H7 (cell line): ENCODE measurements around the gene HDAC4. TPM values are rescaled to one million over a fixed set of nuclear protein-coding genes. Genes with fewer than 3 reads are reported as not detected.

Experiments
- DNase-seq: peaks from one replicate; pipeline ENCODE4 v3.0.0; 2012
- H3K27me3 ChIP-seq: 2 replicates; pipeline ENCODE4 v1.6.0; 2011; ENCODE audit warnings: mild to moderate bottlenecking, low read length; ENCODE audit not compliant: control insufficient read depth, insufficient read depth
- H3K36me3 ChIP-seq: replicated peaks from 2 replicates; pipeline ENCODE4 v1.5.1; 2011; ENCODE audit warnings: low read length; ENCODE audit not compliant: control insufficient read depth, insufficient read depth
- H3K4me3 ChIP-seq: 2 replicates; pipeline ENCODE4 v1.5.1; 2011; ENCODE audit warnings: low read depth, mild to moderate bottlenecking, control low read depth, low read length, moderate library complexity; ENCODE audit not compliant: insufficient read depth
- total RNA-seq: library from RNA; depleted of rRNA; stranded (reverse); fragments of >200 nt; shearing (Covaris generic); gene quantifications from 2 replicates; pipeline ENCODE4 v1.2.3, GENCODE V29; 2014

Gene HDAC4
- total RNA-seq, 1 experiment from 2014 or later, result 18.1 TPM

- Histone ChIP-seq H3K27me3 (no peaks in the 10 kb centered on the region), H3K36me3 (peaks cover 3% of the 10 kb centered on the region), H3K4me3 (no peak overlapping the region)
- DNase-seq, result no peak
Measured at GRCh38 chr2:239058766-239059165, 342.1 kb downstream of the HDAC4 start.

DNA sequence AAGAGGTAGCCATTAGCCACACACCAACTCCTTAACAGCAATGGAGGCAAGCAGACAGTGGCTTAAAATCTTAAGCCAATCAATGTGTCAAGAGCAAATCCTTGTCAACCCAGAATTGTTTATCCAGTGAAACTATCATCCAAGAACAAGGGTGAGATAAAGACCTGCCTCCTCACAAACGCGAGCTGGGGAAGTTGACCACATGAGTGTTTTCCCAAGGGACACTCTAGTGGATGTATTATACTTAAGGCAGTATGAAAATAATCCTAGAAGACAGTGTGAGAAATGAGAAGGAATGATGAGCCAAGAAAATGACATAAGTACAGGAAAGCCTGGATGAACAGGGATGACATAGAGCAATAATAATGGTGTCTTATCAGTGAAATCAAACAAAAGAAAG, 343.3 kb downstream of the HDAC4 start:
- H3K36me3 ChIP-seq, result peaks cover 3% of the 10 kb centered on the region
- DNase-seq, result no peak
- no peaks in the 10 kb centered on the region for H3K27me3 ChIP-seq
- H3K4me3 ChIP-seq, result no peak overlapping the region

DNA sequence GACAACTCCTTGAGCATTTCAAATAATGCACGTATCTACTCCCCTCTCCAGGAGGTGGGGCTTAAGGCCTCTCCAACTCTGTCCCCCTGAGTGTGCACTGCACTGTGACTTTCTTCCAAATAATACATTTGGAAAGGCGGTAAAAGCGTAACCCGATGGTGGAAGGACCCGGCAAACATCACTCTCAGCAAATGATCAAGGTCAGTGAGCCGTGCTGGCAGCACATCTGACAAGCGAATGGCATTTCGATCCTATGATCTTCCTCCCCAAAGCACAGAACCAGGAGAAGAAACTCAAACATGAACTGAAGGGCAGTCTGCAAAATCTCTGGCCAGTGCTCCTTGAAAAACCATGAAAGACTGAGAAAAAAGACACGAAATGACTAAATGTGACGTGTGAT, 344.2 kb downstream of the HDAC4 start:
- DNase-seq, result no peak
- Histone ChIP-seq H3K27me3 (no peaks in the 10 kb centered on the region), H3K4me3 (no peak overlapping the region), H3K36me3 (peaks cover 3% of the 10 kb centered on the region)

DNA sequence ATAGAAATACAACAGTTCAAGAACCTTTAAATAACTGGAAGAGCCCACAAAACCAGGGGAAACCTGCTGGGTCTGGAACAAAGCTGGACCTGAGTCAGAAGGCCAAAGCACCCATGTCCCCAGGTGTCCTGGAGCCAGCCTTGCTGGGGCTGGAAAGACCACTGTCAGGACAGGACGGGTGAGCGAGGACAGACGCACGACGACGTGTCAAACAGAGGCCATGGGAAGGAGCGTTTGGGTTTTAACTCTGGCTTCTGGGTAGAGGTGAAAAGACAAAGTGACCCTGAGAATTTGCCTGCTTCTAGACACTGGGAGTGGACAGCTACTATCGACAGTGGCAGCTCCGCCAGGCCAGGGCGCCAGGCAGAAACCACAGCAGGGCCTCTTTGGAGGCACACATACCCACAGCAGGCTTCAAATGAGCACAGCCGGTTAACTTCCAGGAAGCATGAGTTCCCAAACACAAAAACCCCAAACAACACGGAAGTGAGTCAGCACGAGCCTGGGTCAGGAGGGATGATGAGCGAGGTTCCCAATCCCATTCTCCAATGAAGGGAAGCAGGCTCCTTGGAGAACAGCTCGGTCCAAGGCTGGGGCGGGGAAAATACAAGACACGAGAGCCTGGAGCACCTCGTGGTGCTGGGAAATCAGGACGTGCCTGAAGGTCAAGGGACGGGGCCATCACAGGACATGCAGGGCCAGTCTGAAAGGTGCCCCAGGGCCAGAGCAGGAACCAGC, 344.9 kb downstream of the HDAC4 start:
- DNase-seq, result no peak
- Histone ChIP-seq H3K36me3 (peaks cover 1% of the 10 kb centered on the region), H3K27me3 (no peaks in the 10 kb centered on the region), H3K4me3 (no peak overlapping the region)

DNA sequence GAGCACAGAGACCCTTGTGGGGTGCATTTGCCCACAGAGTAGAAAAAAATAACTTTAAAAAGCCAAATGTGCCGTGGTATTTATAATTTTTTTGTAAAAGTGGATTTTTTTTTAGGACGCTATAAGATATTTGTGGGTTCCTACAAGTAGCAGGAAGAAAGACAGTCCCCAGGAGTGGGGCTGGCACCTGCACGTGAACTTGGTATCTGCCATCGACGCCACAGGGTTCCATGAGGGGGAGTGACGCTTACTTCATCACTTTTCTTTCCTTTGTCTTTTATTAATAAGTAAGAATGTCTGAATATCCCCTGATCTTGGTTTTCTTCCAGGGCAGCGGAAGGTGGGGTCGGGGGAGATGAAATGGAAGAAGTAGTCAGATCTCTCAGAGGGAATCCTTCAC, 345.9 kb downstream of the HDAC4 start:
- Histone ChIP-seq H3K27me3 (no peaks in the 10 kb centered on the region), H3K36me3 (peaks cover 1% of the 10 kb centered on the region), H3K4me3 (no peak overlapping the region)
- no peak for DNase-seq

- DNase-seq, result peak; percentile 35
- H3K4me3 ChIP-seq, result no peak overlapping the region
- peaks cover 1% of the 10 kb centered on the region for H3K36me3 ChIP-seq
- no peaks in the 10 kb centered on the region for H3K27me3 ChIP-seq
Measured at GRCh38 chr2:239053801-239054503, 346.9 kb downstream of the HDAC4 start.

- DNase-seq, result peak; percentile 33
- Histone ChIP-seq H3K36me3 (peaks cover 1% of the 10 kb centered on the region), H3K27me3 (no peaks in the 10 kb centered on the region), H3K4me3 (no peak overlapping the region)
Measured at GRCh38 chr2:239052798-239053665, 347.8 kb downstream of the HDAC4 start.

GRCh38 chr2:239051891-239052445, 348.9 kb downstream of the HDAC4 start:
- DNase-seq, result no peak
- Histone ChIP-seq H3K36me3 (peaks cover 1% of the 10 kb centered on the region), H3K4me3 (no peak overlapping the region), H3K27me3 (no peaks in the 10 kb centered on the region)

DNA sequence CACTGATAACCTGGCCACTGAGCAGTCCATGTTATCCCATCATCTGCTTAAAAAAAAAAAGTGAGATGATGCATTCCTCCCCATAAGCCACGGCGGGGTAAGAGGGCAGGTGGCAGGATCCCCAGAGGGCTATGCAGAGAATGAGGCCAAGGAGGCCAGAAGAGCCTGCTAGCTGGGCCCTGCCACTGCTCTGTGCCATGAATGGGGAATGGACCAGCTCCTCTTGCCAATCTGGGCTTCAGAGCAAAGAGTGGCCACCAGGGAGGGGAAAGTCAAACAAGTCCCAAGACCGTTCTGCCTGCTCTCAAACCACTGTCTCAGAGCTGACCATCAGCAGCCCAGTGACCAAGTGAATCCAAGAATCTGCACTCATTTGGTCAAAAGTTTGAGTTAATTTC, 350.6 kb downstream of the HDAC4 start:
- Histone ChIP-seq H3K4me3 (no peak overlapping the region), H3K27me3 (no peaks in the 10 kb centered on the region), H3K36me3 (peaks cover 1% of the 10 kb centered on the region)
- no peak for DNase-seq

GRCh38 chr2:239049421-239050251, 351.2 kb downstream of the HDAC4 start:
- peak; percentile 56 for DNase-seq
- H3K4me3 ChIP-seq, result no peak overlapping the region
- H3K36me3 ChIP-seq, result peaks cover 1% of the 10 kb centered on the region
- H3K27me3 ChIP-seq, result no peaks in the 10 kb centered on the region

DNA sequence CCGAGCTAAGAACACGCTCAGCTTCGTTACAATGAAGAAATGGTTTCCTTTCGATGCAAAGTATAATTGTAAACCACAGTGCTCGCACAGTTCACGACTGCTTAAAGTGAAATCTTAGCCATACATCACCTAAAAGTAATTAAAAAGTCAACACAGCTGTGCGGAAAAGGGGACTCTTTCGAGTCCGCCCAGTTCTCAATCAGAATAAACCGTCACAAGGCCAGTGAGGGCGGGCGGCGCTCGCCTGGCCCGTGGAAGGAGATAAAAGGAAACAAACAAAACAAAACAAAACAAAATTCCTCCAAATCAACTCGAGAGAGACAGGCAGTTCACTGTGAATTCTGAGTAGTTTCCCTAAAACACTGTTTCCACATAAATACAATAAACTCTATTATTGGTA, 352.1 kb downstream of the HDAC4 start:
- Histone ChIP-seq H3K4me3 (no peak overlapping the region), H3K27me3 (no peaks in the 10 kb centered on the region), H3K36me3 (no peaks in the 10 kb centered on the region; the same call in 1 of the 2 replicates)
- DNase-seq, result no peak

- Histone ChIP-seq H3K36me3 (no peaks in the 10 kb centered on the region; the same call in 1 of the 2 replicates), H3K4me3 (no peak overlapping the region), H3K27me3 (no peaks in the 10 kb centered on the region)
- DNase-seq, result peak; percentile 53
Measured at GRCh38 chr2:239047861-239048260, 353.0 kb downstream of the HDAC4 start.

GRCh38 chr2:239047420-239047819, 353.4 kb downstream of the HDAC4 start:
- DNase-seq, result peak; percentile 56
- H3K27me3 ChIP-seq, result no peaks in the 10 kb centered on the region

DNA sequence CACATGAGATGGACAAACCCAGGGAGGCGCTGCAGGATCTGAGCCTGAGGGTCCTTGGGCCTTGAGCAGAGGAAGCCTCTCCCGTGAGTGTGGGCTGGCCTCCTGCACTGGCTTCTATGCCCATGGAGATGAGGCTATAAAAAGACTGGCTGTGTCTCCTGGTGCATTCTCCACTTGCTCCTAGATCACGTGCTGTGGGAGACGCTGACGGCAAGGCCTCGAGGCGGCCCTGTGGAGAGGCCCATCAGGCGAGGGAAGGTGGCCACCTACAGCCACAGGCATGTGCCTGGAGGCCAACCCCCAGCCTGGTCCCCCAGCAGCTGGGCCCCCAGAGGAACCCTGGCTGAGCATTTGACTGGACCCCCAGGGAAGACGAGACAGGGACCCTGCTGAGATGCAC, 354.0 kb downstream of the HDAC4 start:
- H3K36me3 ChIP-seq, result no peaks in the 10 kb centered on the region; the same call in 1 of the 2 replicates
- no peak overlapping the region for H3K4me3 ChIP-seq
- peak; percentile 42 for DNase-seq
- no peaks in the 10 kb centered on the region for H3K27me3 ChIP-seq

More at GRCh38 chr2:239047420-239047819, 353.4 kb downstream of the HDAC4 start:
- Histone ChIP-seq H3K4me3 (no peak overlapping the region), H3K36me3 (no peaks in the 10 kb centered on the region; the same call in 1 of the 2 replicates)
